ENCODE measurements around the gene ZNF764.

DNA sequence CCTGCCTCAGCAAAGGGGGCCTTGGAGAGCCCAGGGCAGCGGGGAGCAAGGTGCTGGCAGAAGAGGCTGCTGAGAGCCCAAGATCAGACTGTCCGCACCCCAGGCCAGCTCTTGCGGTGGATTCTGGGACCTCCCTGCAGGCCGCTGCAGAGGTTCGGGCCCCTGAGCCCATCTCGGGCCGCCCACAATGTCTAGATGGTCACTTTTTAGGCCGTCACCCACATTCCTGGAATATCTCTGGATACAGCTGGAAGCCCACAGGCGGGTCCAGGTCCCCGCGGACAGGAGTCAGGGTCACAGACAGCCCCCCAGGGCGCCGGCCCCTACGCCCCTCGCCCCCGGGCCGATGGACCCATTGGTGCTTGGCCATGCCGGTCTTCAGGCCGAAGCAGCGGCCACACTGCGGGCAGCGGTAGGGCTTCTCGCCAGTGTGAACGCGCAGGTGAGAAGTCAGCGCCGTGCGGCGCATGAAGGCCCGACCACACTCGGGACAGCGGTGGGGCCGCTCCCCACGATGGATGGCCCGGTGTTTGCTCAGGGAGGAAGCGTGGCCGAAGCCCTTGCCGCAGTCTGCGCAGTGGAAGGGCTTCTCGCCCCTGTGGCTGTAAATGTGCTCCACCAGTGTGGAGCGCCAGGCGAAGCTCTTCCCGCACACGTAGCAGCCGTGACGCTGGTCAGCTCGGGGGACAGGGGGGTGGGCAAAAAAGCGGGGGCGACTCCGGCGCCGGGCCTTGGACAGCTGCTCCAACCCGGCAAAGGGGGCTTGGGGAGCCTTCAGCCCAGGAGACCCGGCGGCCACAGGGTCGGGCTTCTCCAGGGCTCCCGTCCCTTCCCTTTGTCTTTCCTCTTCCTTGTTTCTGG, 25.7 kb downstream of the ZNF764 start:
- TF ChIP-seq CTCF (IDR thresholded peaks at IDR 0.05) (no peak), POLR2A (IDR thresholded peaks at IDR 0.05) (no peak)
